HG03103 (cell line): ENCODE data around the gene LYZL1.
"Not testable (repeated sequence)": the region's sequence is repeated elsewhere in the genome, so short reads cannot be mapped to it uniquely, and the experiment has no call there.

Source experiments
- ATAC-seq: cut with Tn5 transposase; IDR thresholded peaks from one replicate; pipeline ENCODE4 v1.9.1; 2021; ENCODE audit warnings: low read depth; ENCODE audit not compliant: unreplicated experiment

Gene LYZL1

DNA sequence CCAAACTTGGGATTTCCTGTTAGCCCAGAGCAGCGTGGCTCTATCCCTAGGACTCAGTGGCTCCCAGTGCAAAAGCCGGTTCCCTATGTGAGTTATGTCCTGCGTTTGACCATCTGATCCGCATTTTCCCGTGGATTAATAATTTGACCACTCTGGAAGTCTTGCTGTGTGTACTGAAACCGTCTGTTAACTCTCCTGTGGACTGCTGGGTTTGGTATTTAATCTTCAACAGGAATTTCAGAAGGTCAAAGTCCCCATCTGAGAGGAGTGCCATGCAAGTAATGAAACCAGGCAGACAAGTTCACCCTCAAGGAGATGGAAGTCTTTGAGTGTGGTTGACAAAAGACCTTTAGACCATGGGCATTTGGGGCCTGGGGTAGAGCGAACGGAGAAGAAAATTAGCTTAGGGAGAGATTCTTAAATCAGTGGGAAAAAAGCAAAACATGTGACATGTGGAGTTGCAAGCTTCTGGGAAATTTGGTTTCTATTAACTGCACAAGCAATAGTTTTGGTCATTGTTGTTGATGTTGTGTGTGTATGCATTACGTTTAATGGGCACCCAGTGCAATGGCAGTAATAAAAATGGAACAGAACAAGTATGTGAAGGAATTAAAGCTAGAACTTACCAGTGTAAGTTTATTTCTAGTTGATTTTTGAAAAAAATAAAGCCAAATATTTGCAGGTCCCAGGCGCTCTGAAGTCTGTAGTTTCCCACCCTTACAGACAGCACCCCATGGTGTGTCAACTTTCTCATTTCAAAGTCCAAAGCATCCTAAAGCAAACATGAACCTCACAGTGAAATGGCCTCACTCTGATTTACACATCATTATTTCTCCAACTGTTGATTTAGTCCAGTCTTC, 38.2 kb downstream of the LYZL1 start:
- ATAC-seq, result no peak

DNA sequence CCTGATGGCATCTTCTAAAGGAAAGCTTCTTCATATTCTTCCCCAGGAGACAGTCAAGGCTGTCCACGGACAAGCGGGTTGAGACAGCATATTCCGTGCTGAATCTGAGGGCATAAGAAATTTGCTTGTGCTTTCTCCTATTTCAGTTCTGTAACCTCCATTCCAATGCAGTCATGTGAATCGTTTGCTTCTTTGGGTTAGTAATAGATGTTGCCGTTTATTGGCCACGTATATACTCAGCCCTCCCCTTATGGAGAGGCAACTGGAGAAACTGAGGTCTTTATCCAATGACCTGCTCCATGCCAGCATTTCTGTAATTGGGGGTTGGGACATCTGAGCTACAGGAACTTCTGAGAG, 38.9 kb downstream of the LYZL1 start:
- ATAC-seq, result no peak

DNA sequence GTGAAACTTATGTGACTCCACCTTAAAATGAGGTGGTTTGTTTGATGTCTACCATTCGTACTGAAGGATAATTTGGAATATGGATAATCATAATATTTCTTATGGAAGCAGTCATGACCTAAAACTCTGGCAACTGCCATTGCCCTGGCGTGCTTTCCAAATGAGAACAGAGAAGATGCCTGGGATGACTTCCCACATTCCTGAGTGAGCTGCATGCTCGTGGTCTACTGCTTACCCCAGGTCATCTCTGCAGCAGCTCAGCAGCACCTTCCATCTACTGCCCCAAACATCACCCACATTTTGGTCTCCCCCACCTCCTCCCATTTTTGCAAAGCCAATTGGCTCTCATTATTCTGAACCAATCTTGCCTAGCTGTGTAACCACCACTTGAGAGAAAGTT, 40.1 kb downstream of the LYZL1 start:
- no peak for ATAC-seq

DNA sequence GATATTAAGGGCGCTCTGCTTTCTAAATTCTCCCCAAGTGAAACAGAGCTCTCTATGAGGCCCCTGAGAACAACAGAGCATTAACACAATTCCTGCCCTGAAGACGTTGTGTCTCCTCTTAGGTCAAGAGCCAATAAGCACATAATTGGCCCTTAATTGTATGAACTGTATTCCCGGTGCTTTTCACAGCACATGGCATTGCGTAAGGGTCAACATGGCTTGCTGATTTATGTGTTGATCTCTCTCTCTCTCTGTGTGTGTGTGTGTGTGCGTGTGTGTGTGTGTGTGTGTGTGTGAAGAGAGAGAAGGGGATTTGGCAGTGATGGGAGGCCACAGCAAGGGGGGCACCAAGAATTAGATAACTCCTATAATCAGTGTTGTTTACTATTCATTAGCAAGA, 40.5 kb downstream of the LYZL1 start:
- ATAC-seq, result no peak

DNA sequence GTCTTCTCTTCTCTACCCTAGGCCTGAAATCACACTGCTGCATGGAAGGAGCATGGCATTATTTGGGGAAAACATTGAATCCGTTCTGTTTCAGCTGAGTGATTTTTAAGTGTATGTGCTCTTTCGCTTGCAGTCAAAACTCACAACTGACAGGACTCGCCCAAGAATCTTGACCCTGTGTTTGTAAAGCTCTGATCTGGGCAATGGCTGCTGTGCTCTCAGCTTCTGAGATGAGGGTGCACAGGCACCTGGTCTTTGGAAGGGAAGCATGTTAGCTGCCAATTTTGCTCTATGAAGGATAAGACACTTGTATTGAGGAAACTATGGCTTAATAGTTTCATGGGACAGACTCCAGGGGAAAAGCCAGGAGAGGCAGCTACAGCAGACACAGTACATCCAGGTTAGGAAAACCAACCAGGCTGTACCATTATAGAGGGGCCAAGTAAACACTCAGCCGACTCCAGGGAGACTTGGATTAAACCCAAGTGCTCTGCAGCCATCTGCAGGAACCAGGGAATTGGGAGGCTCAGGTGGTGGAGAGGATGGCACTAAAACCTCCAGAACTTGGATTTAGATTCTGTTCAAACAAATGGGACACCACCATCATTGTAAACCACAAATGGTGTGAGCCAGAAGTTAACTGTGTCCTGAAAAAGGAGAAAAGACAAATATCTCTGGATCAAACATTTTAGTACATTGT, 43.3 kb downstream of the LYZL1 start:
- no peak for ATAC-seq

DNA sequence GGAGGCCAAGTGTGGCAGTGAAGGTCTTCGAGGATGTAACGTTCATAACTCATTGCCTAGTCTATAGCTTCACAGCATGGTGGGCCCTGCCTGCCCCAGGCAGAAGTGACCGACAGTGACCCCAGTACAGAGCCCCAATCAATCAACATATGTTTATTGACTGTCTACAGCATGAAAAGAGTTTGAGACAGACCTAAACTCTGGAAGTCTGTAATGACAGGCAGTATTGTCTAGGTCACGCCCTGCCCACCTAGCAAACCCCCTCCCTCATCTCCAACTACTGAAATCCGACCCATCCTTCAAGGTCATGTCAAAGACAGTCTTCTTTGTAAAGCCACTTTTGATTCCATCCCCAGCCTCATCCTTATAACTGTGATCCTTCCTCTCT, 43.9 kb downstream of the LYZL1 start:
- no peak for ATAC-seq

DNA sequence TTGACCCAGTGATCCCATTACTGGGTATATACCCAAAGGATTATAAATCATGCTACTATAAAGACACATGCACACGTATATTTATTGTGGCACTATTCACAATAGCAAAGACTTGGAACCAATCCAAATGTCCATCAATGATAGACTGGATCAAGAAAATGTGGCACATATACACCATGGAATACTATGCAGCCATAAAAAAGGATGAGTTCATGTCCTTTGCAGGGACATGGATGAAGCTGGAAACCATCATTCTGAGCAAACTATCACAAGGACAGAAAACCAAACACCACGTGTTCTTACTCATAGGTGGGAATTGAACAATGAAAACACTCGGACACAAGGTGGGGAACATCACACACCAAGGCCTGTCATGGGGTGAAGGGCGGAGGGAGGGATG, 48.7 kb downstream of the LYZL1 start:
- not testable (repeated sequence) for ATAC-seq

DNA sequence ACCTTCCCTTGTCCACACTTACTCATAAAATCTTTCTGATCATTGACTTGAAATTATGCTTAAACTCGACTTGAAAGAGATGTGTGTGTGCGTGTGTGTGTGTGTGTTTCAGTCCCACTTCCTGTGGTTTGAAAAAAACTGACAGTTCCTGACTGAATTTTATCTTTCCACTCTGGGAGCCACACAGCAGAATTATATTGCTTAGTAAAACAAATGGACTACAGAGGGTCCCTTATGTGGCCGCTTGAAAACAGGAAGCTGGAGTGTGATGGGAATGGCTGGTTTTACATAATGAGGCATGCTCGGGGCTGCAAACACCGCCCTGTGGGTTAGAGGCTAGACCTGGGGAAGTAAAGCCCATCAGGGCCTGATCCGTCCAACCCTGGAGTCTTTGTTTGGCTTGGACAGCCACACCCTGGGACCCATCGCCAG, 54.8 kb downstream of the LYZL1 start:
- no peak for ATAC-seq

DNA sequence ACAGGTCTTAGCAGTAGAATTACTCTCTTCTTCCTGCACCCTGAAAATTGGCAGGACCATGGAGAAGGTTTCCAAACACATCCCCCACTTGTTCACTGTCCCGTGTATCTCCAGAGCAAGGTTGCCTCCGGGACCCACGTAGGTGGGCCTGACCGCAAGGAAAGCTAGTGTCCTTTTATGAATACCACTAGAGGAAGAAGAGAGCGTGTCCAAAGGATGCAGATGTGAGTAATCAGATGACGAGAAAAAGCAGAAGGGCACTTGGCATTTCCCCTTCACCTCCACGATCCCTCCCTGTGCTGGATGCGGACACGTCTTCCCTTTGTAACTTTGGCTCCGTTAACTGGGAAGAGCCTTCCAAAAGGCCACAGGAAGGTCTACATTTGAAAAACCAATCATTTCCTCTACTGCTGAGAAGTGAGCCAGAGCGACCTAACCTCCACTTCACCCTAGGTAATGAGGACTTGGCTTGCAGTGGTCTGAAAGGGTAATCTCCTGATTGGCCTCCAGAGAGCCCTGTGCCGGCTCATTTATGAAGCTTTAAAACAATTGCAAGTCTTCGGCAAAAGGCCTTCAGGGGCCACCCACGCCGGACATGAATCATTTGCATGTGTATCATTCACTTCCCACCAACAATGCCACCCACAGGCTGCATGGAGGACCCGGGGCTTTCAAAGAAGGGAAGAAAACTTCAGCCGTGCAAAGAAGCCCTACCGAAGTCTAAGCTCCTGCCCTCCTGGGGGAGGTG, 55.4 kb downstream of the LYZL1 start:
- ATAC-seq, result no peak

DNA sequence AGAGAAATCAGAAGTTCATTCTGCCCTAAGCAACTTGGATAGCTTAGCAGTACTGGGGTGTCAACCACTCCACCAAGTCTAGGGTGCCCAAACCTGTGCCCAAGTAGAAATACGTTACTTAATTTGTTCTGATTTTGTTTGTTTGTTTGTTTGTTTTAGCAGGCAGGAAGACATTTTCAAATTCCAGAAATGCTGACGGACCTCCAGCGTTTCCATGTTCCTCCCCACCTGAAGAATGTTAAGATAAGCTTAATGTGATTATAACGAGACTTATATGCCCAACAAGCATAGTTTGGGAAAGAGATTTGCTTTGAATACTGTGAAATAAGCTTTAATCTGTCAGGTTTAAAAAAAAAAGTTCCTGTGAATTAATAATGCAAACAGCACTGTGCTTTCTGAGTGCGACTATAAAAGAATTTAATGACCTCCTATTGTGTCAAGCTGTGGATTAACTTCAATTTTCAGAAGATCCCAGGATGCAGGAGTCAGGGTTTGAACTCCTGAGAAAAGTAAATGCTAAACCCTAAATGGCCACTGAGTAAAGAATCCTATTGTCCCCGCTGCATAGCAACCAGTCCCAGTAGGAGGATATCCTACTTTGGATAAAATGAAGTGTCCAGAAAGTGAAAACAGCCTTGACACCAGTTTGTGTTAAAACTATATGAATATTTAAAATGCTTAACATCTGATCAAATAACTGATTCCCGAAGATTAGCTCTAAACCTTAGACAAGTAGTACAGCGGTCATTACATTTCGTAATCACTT, 56.5 kb downstream of the LYZL1 start:
- ATAC-seq, result no peak

DNA sequence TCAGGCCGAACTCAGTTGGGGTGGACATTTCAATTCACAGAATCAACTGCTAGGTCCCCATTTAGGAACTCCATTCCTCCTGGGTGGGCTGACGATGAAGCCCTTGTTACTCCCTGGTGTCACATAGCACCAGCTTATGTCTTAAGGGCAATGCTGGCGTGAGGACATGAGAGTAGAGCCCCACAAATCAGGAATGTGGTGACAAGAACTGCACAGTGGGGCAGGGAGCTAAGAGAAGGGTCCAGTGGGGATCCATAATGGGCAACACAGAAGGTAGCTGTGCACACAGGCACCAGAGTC, 57.0 kb downstream of the LYZL1 start:
- ATAC-seq, result no peak

DNA sequence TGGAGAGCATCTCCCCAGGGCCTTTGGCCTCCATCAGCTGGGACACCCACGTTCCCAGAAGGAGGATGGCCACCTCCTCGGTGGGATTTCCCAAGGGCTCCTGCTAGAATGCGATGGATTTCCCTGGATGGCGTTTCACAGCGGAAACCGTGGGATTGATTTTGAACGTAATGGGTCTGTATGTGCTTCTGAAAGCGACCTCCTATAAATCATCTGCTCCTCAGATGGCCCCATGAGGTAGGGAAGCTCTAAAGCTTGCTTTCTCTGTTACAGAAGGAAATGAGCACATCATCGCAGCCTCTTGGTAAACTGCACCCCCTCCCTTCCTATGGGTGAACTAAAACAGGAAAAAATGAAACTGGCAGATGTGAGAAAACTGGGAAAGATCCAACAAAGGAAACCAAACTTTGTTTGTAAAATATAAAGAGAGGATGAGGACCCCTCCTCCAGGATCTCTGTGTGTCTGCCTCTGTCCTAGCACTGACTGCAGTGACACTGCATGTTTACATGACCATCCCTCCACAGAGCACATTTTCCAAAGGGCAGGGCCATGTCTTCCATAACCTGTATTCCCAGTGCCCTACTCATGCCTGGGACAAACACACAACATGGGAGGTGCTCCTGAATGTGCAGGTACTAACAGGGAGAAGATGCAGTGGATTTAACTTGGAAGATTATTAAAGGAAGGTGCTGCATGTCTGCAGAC, 57.6 kb downstream of the LYZL1 start:
- no peak for ATAC-seq

DNA sequence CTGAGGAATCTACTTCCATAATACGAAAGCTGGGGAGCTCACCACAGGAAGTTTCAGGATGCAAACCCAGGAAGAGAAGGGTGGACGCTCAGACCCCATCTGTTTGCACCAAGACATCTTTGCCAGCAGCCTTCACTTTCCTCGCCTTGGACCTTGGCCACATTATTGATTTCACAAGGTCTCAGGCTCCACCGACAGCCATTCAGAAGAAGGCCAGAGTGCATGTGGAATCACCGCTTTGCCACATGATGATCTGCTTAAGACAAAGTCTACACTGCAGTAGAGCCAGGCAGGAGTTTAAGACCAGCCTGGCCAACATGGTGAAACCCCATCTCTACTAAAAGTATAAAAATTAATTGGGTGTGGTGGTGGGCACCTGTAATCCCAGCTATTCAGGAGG, 60.0 kb downstream of the LYZL1 start:
- no peak for ATAC-seq

DNA sequence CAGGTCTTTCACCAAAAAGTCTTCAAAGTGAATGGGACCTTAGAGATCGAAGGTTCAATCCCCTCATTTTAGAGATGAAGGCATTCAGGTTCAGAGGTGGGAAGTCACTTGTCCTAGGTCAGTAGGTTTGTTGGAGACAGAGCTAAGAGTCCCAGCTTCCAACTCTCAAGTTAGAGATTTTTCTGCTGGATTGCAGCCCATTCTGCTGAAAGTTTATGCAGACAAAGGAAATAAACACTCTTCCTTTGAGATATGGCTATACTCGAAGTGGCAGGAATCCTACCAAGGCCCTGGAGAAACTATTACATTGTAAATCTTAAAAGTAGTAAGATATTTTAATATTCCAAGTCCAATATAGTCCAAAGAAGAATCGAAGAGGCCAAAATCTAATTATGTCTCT, 64.4 kb downstream of the LYZL1 start:
- no peak for ATAC-seq

DNA sequence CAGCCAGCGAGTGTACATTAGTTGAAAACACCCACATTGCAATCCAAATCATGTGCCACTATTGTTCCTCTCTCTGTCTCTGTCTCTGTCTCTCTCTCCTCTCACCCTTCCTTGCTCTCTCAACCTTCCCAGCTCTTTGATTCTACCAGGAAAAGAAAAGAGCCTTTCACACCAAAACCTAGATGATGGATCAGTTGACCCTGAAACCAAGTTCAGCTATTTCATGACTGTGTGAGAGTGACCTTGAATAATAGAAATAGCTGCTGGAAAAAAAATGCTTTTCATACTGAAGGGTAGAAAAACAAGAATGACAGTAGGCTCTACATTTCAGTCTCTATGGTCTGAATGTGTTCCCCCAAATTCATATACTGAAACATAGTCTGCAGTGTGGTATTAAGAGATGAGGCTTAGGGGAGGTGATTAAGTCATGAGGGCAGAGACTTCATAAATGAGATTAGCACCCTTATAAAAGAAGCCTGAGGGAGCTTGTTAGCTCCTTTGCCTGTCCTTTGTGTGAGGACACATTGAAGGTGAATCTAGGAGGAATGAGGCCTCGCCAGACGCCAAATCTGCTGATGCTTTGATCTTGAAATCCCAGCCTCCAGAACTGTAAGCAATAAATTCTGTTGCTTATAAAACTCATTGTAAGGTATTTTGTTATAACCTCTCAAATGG, 65.2 kb downstream of the LYZL1 start:
- no peak for ATAC-seq

DNA sequence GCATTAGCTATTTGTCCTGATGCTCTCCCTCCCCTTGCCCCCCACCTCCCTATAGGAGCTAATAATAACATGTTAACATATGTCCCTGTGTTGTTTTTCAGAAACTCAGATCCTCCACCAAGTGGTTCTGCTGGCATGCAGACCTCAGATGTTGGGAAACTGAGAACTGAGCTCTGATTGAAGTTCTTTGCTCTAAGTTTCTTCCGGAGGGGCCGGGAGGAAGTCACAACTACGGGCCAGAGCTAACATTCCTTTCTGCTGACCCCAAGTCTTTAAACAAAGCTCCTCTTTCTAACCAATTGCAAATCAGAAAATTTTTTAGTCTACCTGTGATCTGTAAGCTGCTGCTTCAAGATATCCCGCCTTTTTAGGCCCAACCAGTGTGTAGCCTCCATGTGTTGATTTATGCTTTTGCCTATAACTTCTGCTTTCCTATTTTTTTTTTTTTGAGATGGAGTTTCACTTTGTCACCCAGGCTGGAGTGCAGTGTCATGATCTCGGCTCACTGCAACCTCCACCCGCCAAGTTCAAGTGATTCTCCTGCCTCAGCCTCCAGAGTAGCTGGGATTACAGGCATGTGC, 66.6 kb downstream of the LYZL1 start:
- no peak for ATAC-seq

DNA sequence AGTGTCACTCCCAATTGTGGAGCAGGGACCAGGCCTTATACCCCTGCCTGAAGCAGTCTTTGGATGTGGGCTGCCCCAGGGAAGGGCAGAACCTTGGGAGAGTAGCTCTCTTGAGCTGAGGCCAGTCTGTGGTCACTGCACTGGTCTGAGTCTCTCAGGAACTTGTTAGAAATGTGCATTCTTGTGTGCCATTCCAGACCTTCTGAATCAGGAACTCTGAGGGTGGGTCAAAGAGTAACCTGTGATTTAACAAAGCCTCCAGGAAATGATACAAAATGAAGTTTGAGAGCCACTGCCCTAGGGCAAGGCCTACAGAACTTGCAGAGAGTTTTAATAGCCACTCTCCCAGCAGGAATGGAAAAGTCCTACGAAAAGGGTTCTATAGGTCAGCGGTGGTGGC, 68.1 kb downstream of the LYZL1 start:
- ATAC-seq, result no peak

DNA sequence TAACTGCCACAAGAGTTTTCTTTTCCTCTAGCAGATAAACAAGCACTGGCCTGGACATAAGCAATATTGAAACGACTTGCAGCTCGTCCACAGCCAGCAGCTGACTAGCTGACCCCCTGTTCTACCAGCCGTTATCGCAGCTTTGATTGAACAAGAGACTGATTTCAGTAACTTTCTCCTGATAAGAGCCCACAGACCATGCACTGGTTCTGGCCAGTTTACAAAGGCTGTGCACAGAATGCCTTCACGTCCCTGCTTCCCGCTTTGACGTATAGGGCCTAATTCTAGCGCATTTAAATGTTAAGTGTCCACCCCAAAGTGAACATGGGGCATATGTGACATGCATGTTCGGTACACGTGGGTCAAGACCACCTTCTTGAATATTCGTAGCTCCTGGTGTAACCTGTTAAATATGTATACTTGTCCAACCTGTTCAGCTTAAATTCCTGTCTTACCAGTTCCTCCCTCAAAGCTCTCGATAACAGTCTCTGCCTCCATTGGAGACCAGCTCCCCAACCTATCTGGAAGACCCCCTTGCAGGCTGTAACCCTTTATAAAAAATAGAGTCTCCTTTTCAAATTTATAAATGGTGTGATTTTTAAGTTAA, 69.2 kb downstream of the LYZL1 start:
- no peak for ATAC-seq

DNA sequence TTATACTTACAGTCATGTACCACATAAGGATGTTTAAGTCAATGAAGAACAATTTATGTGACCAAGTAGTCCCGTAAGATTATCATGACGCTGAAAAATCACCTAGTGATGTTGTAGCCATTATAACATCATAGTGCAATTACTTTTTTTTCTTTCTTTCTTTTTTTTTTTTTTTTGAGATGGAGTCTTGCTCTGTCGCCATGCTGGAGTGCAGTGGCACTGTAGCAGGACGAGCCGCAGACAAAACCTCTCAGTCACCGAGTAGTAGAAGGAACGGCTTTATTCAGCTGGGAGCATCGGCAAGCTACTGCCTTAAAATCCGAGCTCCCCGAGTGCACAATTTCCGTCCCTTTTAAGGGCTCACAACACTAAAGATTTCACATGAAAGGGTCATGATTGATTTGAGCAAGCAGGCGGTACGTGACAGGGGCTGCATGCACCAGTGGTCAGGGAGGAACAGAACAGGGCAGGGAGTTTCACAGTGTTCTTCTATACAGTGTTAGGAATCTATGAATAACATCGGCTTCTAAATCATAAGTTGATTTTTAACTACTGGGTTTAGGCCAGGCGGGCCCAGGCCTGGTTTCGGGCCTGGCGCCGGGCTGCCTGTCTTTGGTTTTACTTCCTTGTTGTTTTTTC, 71.5 kb downstream of the LYZL1 start:
- ATAC-seq, result not testable (repeated sequence)
